ENCODE data around the gene MEF2C.

The MEF2C gene

GRCh38 chr5:88772047-88772446, 110.9 kb downstream of the MEF2C start:
- TF ChIP-seq CTCF (IDR thresholded peaks at IDR 0.05; ENCODE audit: low read depth, low read length, poor library complexity, severe bottlenecking) (no peak), EZH2phosphoT487 (IDR thresholded peaks at IDR 0.05; ENCODE audit: borderline replicate concordance, low read length) (no peak)
- no peak overlapping the region for H3K27ac ChIP-seq (ENCODE audit: low read depth, low read length)
- peaks cover 80% of the 10 kb centered on the region for H3K79me2 ChIP-seq (ENCODE audit: control insufficient read depth, low read length)

GRCh38 chr5:88770276-88771257, 112.4 kb downstream of the MEF2C start:
- H3K27ac ChIP-seq (ENCODE audit: low read depth, low read length), result no peak overlapping the region
- peaks cover 93% of the 10 kb centered on the region for H3K36me3 ChIP-seq (ENCODE audit: control insufficient read depth, low read length)
- H4K20me1 ChIP-seq (ENCODE audit: control insufficient read depth, insufficient read depth, low read depth, low read length), result no peaks in the 10 kb centered on the region; the same call in 1 of the 2 replicates
- no peak overlapping the region for H3K4me2 ChIP-seq (ENCODE audit: low read length)
- no peaks in the 10 kb centered on the region for H3K9me2 ChIP-seq (replicated peaks; ENCODE audit: control insufficient read depth, low read length)
- H3K4me1 ChIP-seq (ENCODE audit: control insufficient read depth, low read length), result peaks cover 11% of the 10 kb centered on the region; the same call in 1 of the 2 replicates
- no peaks in the 10 kb centered on the region for H3K9me3 ChIP-seq (ENCODE audit: control insufficient read depth, insufficient read depth, low read length)
- H3K27me3 ChIP-seq (ENCODE audit: control insufficient read depth, low read length), result no peaks in the 10 kb centered on the region
- TF ChIP-seq CTCF (IDR thresholded peaks at IDR 0.05; ENCODE audit: low read depth, low read length, poor library complexity, severe bottlenecking) (no peak), EZH2phosphoT487 (IDR thresholded peaks at IDR 0.05; ENCODE audit: borderline replicate concordance, low read length) (no peak)
- H3K4me3 ChIP-seq (ENCODE audit: low read length), result no peak overlapping the region
- H3K79me2 ChIP-seq (ENCODE audit: control insufficient read depth, low read length), result peaks cover 83% of the 10 kb centered on the region
- H3F3A ChIP-seq (ENCODE audit: control insufficient read depth, insufficient read depth), result no peaks in the 10 kb centered on the region

More at GRCh38 chr5:88772047-88772446, 110.9 kb downstream of the MEF2C start:
- H3K4me3 ChIP-seq (ENCODE audit: low read length), result no peak overlapping the region
- no peaks in the 10 kb centered on the region for H3K9me3 ChIP-seq (ENCODE audit: control insufficient read depth, insufficient read depth, low read length)
- no peaks in the 10 kb centered on the region; the same call in 1 of the 2 replicates for H4K20me1 ChIP-seq (ENCODE audit: control insufficient read depth, insufficient read depth, low read depth, low read length)
- H3K4me1 ChIP-seq (ENCODE audit: control insufficient read depth, low read length), result peaks cover 11% of the 10 kb centered on the region; the same call in 1 of the 2 replicates
- no peaks in the 10 kb centered on the region for H3F3A ChIP-seq (ENCODE audit: control insufficient read depth, insufficient read depth)
- H3K9me2 ChIP-seq (replicated peaks; ENCODE audit: control insufficient read depth, low read length), result no peaks in the 10 kb centered on the region
- H3K4me2 ChIP-seq (ENCODE audit: low read length), result no peak overlapping the region
- no peaks in the 10 kb centered on the region for H3K27me3 ChIP-seq (ENCODE audit: control insufficient read depth, low read length)
- H3K36me3 ChIP-seq (ENCODE audit: control insufficient read depth, low read length), result peaks cover 92% of the 10 kb centered on the region

GRCh38 chr5:88769165-88769564, 113.8 kb downstream of the MEF2C start:
- H3K36me3 ChIP-seq (ENCODE audit: control insufficient read depth, low read length), result peaks cover 92% of the 10 kb centered on the region
- H3K4me2 ChIP-seq (ENCODE audit: low read length), result no peak overlapping the region
- peaks cover 85% of the 10 kb centered on the region for H3K79me2 ChIP-seq (ENCODE audit: control insufficient read depth, low read length)
- no peaks in the 10 kb centered on the region for H3K9me3 ChIP-seq (ENCODE audit: control insufficient read depth, insufficient read depth, low read length)
- H3K27me3 ChIP-seq (ENCODE audit: control insufficient read depth, low read length), result no peaks in the 10 kb centered on the region
- TF ChIP-seq CTCF (IDR thresholded peaks at IDR 0.05; ENCODE audit: low read depth, low read length, poor library complexity, severe bottlenecking) (no peak), EZH2phosphoT487 (IDR thresholded peaks at IDR 0.05; ENCODE audit: borderline replicate concordance, low read length) (no peak)
- no peak overlapping the region for H3K4me3 ChIP-seq (ENCODE audit: low read length)
- H3K27ac ChIP-seq (ENCODE audit: low read depth, low read length), result no peak overlapping the region
- H3K9me2 ChIP-seq (replicated peaks; ENCODE audit: control insufficient read depth, low read length), result no peaks in the 10 kb centered on the region
- H3K4me1 ChIP-seq (ENCODE audit: control insufficient read depth, low read length), result peaks cover 8% of the 10 kb centered on the region; the same call in 1 of the 2 replicates
- H3F3A ChIP-seq (ENCODE audit: control insufficient read depth, insufficient read depth), result no peaks in the 10 kb centered on the region
- H4K20me1 ChIP-seq (ENCODE audit: control insufficient read depth, insufficient read depth, low read depth, low read length), result no peaks in the 10 kb centered on the region; the same call in 1 of the 2 replicates

All from DOHH2 (cell line).